CD4-positive, alpha-beta T cell treated with Interleukin-15 for 1 hour (primary cell): ENCODE results near the gene TXK.
A peak's percentile ranks its signal among the peaks of the same experiment; 100 is the strongest.

Source experiments
- DNase-seq: peaks from one replicate; pipeline ENCODE4 v3.0.0-alpha.2; 2020

Gene TXK

GRCh38 chr4:48100256-48100655 lies 33.8 kb downstream of the TXK start:
- no peak for DNase-seq

- DNase-seq = no peak
These were observed 38.6 kb downstream of the TXK start for GRCh38 chr4:48095441-48095840.

- no peak for DNase-seq
These were observed 40.0 kb downstream of the TXK start for GRCh38 chr4:48093991-48094416.

- no peak for DNase-seq
These were observed 43.4 kb downstream of the TXK start for GRCh38 chr4:48090621-48091020.

GRCh38 chr4:48085821-48086589 lies 48.0 kb downstream of the TXK start:
- no peak for DNase-seq

GRCh38 chr4:48082956-48083355 lies 51.1 kb downstream of the TXK start:
- no peak for DNase-seq

GRCh38 chr4:48081196-48081595 lies 52.9 kb downstream of the TXK start:
- DNase-seq = no peak

GRCh38 chr4:48079972-48080391 lies 54.1 kb downstream of the TXK start:
- DNase-seq = no peak

- DNase-seq = no peak
These were observed 55.0 kb downstream of the TXK start for GRCh38 chr4:48078862-48079655.

- DNase-seq = no peak
These were observed 55.6 kb downstream of the TXK start for GRCh38 chr4:48078425-48078824.

- no peak for DNase-seq
These were observed 59.4 kb downstream of the TXK start for GRCh38 chr4:48074657-48075056.

GRCh38 chr4:48073567-48074103 lies 60.4 kb downstream of the TXK start:
- DNase-seq = no peak

GRCh38 chr4:48071191-48071590 lies 62.9 kb downstream of the TXK start:
- DNase-seq = no peak

GRCh38 chr4:48069026-48069425 lies 65.0 kb downstream of the TXK start:
- DNase-seq = no peak

GRCh38 chr4:48068182-48068581 lies 65.9 kb downstream of the TXK start:
- no peak for DNase-seq

GRCh38 chr4:48067536-48067935 lies 66.5 kb downstream of the TXK start:
- no peak for DNase-seq

- DNase-seq = no peak
These were observed 68.4 kb downstream of the TXK start for GRCh38 chr4:48065587-48066052.

- no peak for DNase-seq
These were observed 69.7 kb downstream of the TXK start for GRCh38 chr4:48064349-48064748.

- DNase-seq = no peak
These were observed 75.2 kb downstream of the TXK start for GRCh38 chr4:48058617-48059530.

GRCh38 chr4:48051078-48051477 lies 83.0 kb downstream of the TXK start:
- DNase-seq = no peak

GRCh38 chr4:48049483-48049882 lies 84.6 kb downstream of the TXK start:
- DNase-seq = no peak

GRCh38 chr4:48047896-48048295 lies 86.2 kb downstream of the TXK start:
- DNase-seq = no peak

GRCh38 chr4:48047421-48047844 lies 86.6 kb downstream of the TXK start:
- peak; percentile 58 for DNase-seq
